Measurements from ENCODE around the gene FXYD2. TPM values are rescaled to one million over a fixed set of nuclear protein-coding genes. Genes with fewer than 3 reads are reported as not detected.

The FXYD2 gene
- total RNA-seq, 1 donor from 2014 or later, result 3.6 TPM

GRCh38 chr11:117827521-117828511 is 3.3 kb upstream of the FXYD2 start:
- Mint-ChIP-seq H3K4me3 (peak overlapping the region; percentile 38), H3K36me3 (ENCODE audit: low read depth) (no peaks in the 10 kb centered on the region), H3K9me3 (no peaks in the 10 kb centered on the region), H3K4me1 (ENCODE audit: low read depth) (peaks cover 82% of the 10 kb centered on the region), H3K27ac (peak overlapping the region; percentile 87), H3K27me3 (ENCODE audit: insufficient read depth) (no peaks in the 10 kb centered on the region)
- intact Hi-C loops (cut with micrococcal nuclease), result loop anchor here (1.0 kb wide), 1 partner anchor 10 kb away; no protein-coding TSS in a partner anchor
- DNase-seq (ENCODE audit: low spot score), result no peak

- peak overlapping the region; percentile 37 for H3K27ac Mint-ChIP-seq
- intact Hi-C loops (cut with micrococcal nuclease), result no loop called here
Measured at GRCh38 chr11:117826832-117827231, 2.3 kb upstream of the FXYD2 start.

GRCh38 chr11:117826190-117826570 is 1.6 kb upstream of the FXYD2 start:
- H3K4me1 Mint-ChIP-seq (ENCODE audit: low read depth), result peaks cover 82% of the 10 kb centered on the region
- DNase-seq (ENCODE audit: low spot score), result no peak
- H3K27ac Mint-ChIP-seq, result no peak overlapping the region

More at GRCh38 chr11:117826832-117827231, 2.3 kb upstream of the FXYD2 start:
- Mint-ChIP-seq H3K9me3 (no peaks in the 10 kb centered on the region), H3K4me3 (no peak overlapping the region), H3K36me3 (ENCODE audit: low read depth) (no peaks in the 10 kb centered on the region), H3K27me3 (ENCODE audit: insufficient read depth) (no peaks in the 10 kb centered on the region), H3K4me1 (ENCODE audit: low read depth) (peaks cover 82% of the 10 kb centered on the region)
- DNase-seq (ENCODE audit: low spot score), result no peak

GRCh38 chr11:117825538-117826189 is 1.1 kb upstream of the FXYD2 start:
- DNase-seq (ENCODE audit: low spot score), result no peak
- intact Hi-C loops (cut with micrococcal nuclease), result no loop called here
- Mint-ChIP-seq H3K27me3 (ENCODE audit: insufficient read depth) (no peaks in the 10 kb centered on the region), H3K27ac (no peak overlapping the region), H3K4me1 (ENCODE audit: low read depth) (peaks cover 77% of the 10 kb centered on the region), H3K36me3 (ENCODE audit: low read depth) (no peaks in the 10 kb centered on the region), H3K9me3 (no peaks in the 10 kb centered on the region), H3K4me3 (no peak overlapping the region)

More at GRCh38 chr11:117826190-117826570, 1.6 kb upstream of the FXYD2 start:
- intact Hi-C loops (cut with micrococcal nuclease), result no loop called here
- H3K9me3 Mint-ChIP-seq, result no peaks in the 10 kb centered on the region
- H3K27me3 Mint-ChIP-seq (ENCODE audit: insufficient read depth), result no peaks in the 10 kb centered on the region
- no peaks in the 10 kb centered on the region for H3K36me3 Mint-ChIP-seq (ENCODE audit: low read depth)
- H3K4me3 Mint-ChIP-seq, result no peak overlapping the region

- intact Hi-C loops (cut with micrococcal nuclease), result no loop called here
Measured at GRCh38 chr11:117823946-117824420, 561 bp downstream of the FXYD2 start.

GRCh38 chr11:117823294-117823945 is 1.1 kb downstream of the FXYD2 start:
- Mint-ChIP-seq H3K36me3 (ENCODE audit: low read depth) (peaks cover under 1% of the 10 kb centered on the region), H3K4me3 (peak overlapping the region; percentile 1), H3K4me1 (ENCODE audit: low read depth) (peaks cover 69% of the 10 kb centered on the region), H3K27me3 (ENCODE audit: insufficient read depth) (no peaks in the 10 kb centered on the region), H3K27ac (peak overlapping the region; percentile 70), H3K9me3 (no peaks in the 10 kb centered on the region)
- intact Hi-C loops (cut with micrococcal nuclease), result no loop called here
- no peak for DNase-seq (ENCODE audit: low spot score)

More at GRCh38 chr11:117823946-117824420, 561 bp downstream of the FXYD2 start:
- Mint-ChIP-seq H3K27ac (peak overlapping the region; percentile 43), H3K4me1 (ENCODE audit: low read depth) (peaks cover 69% of the 10 kb centered on the region), H3K9me3 (no peaks in the 10 kb centered on the region), H3K36me3 (ENCODE audit: low read depth) (no peaks in the 10 kb centered on the region), H3K4me3 (no peak overlapping the region), H3K27me3 (ENCODE audit: insufficient read depth) (no peaks in the 10 kb centered on the region)
- no peak for DNase-seq (ENCODE audit: low spot score)

GRCh38 chr11:117822074-117823033 is 2.2 kb downstream of the FXYD2 start:
- intact Hi-C loops (cut with micrococcal nuclease), result loop anchor here (1.0 kb wide), 2 partner anchors 125 to 231 kb away; no protein-coding TSS in a partner anchor
- no peaks in the 10 kb centered on the region for H3K27me3 Mint-ChIP-seq (ENCODE audit: insufficient read depth)
- H3K9me3 Mint-ChIP-seq, result no peaks in the 10 kb centered on the region
- peaks cover 71% of the 10 kb centered on the region for H3K4me1 Mint-ChIP-seq (ENCODE audit: low read depth)
- no peak overlapping the region for H3K4me3 Mint-ChIP-seq
- H3K36me3 Mint-ChIP-seq (ENCODE audit: low read depth), result peaks cover 2% of the 10 kb centered on the region
- H3K27ac Mint-ChIP-seq, result peak overlapping the region; percentile 70
- no peak for DNase-seq (ENCODE audit: low spot score)

- no peaks in the 10 kb centered on the region for H3K27me3 Mint-ChIP-seq (ENCODE audit: insufficient read depth)
- H3K36me3 Mint-ChIP-seq (ENCODE audit: low read depth), result peaks cover 2% of the 10 kb centered on the region
- no peaks in the 10 kb centered on the region for H3K9me3 Mint-ChIP-seq
- H3K4me3 Mint-ChIP-seq, result no peak overlapping the region
- DNase-seq (ENCODE audit: low spot score), result no peak
- peaks cover 71% of the 10 kb centered on the region for H3K4me1 Mint-ChIP-seq (ENCODE audit: low read depth)
- peak overlapping the region; percentile 40 for H3K27ac Mint-ChIP-seq
- intact Hi-C loops (cut with micrococcal nuclease), result no loop called here
Measured at GRCh38 chr11:117821431-117821830, 3.1 kb downstream of the FXYD2 start.

GRCh38 chr11:117820516-117820915 is 4.0 kb downstream of the FXYD2 start:
- peaks cover 2% of the 10 kb centered on the region for H3K36me3 Mint-ChIP-seq (ENCODE audit: low read depth)
- peaks cover 73% of the 10 kb centered on the region for H3K4me1 Mint-ChIP-seq (ENCODE audit: low read depth)
- no peak overlapping the region for H3K27ac Mint-ChIP-seq
- no peaks in the 10 kb centered on the region for H3K27me3 Mint-ChIP-seq (ENCODE audit: insufficient read depth)
- no peak for DNase-seq (ENCODE audit: low spot score)
- intact Hi-C loops (cut with micrococcal nuclease), result no loop called here
- H3K4me3 Mint-ChIP-seq, result no peak overlapping the region
- no peaks in the 10 kb centered on the region for H3K9me3 Mint-ChIP-seq

- Mint-ChIP-seq H3K36me3 (ENCODE audit: low read depth) (peaks cover 2% of the 10 kb centered on the region), H3K4me1 (ENCODE audit: low read depth) (peaks cover 74% of the 10 kb centered on the region), H3K9me3 (no peaks in the 10 kb centered on the region), H3K27ac (peak overlapping the region; percentile 98), H3K27me3 (ENCODE audit: insufficient read depth) (no peaks in the 10 kb centered on the region), H3K4me3 (no peak overlapping the region)
- intact Hi-C loops (cut with micrococcal nuclease), result no loop called here
- DNase-seq (ENCODE audit: low spot score), result no peak
Measured at GRCh38 chr11:117820071-117820470, 4.5 kb downstream of the FXYD2 start.

- intact Hi-C loops (cut with micrococcal nuclease), result loop anchor here (5.0 kb wide), 5 partner anchors 488 to 973 kb away; partner anchors contain the start of genes CEP164, DDX6, KMT2A and PCSK7
- peaks cover 2% of the 10 kb centered on the region for H3K36me3 Mint-ChIP-seq (ENCODE audit: low read depth)
- DNase-seq (ENCODE audit: low spot score), result no peak
- H3K9me3 Mint-ChIP-seq, result no peaks in the 10 kb centered on the region
- no peak overlapping the region for H3K4me3 Mint-ChIP-seq
- no peaks in the 10 kb centered on the region for H3K27me3 Mint-ChIP-seq (ENCODE audit: insufficient read depth)
- peak overlapping the region; percentile 98 for H3K27ac Mint-ChIP-seq
- peaks cover 77% of the 10 kb centered on the region for H3K4me1 Mint-ChIP-seq (ENCODE audit: low read depth)
Measured at GRCh38 chr11:117819096-117820040, 5.2 kb downstream of the FXYD2 start.

All from activated T-helper 1 cell treated with anti-CD3 and anti-CD28 coated beads, Interleukin-12 subunit alpha, Interleukin-12 subunit beta, Interleukin-2, Interleukin-4 antibody, amounts not matched to agents 30 ng/mL and 10 ng/mL and 1 ng/mL, durations not matched to agents 14 hours and 24 hours and 36 hours (primary cell).